Activated T-cell treated with anti-CD3 and anti-CD28 coated beads, Interleukin-2, amount 50 U/mL, for 1 hour (primary cell): ENCODE measurements around the gene CAPN3.

Source experiments
- DNase-seq: peaks from one replicate; pipeline ENCODE4 v3.0.0-alpha.2; 2020

CAPN3 gene

GRCh38 chr15:42457445-42458442, 98.4 kb downstream of the CAPN3 start:
- no peak for DNase-seq

GRCh38 chr15:42461261-42461660, 102.0 kb downstream of the CAPN3 start:
- no peak for DNase-seq
